GM06990 (cell line): ENCODE results near the gene KCTD11.
"Not testable (repeated sequence)": the region's sequence is repeated elsewhere in the genome, so short reads cannot be mapped to it uniquely, and the experiment has no call there.

ENCODE experiments used
- DNase-seq: peaks from one replicate; pipeline ENCODE4 v3.0.0-alpha.2; 2011; ENCODE audit not compliant: insufficient read length; ENCODE audit errors: extremely low read depth
- H3K27me3 ChIP-seq: replicated peaks from 2 replicates; pipeline ENCODE4 v1.6.0; 2011; ENCODE audit warnings: low read length; ENCODE audit not compliant: control insufficient read depth, insufficient read depth
- H3K36me3 ChIP-seq: 2 replicates; pipeline ENCODE4 v1.5.1; 2011; ENCODE audit warnings: low read length; ENCODE audit not compliant: control insufficient read depth, insufficient read depth
- H3K4me3 ChIP-seq: replicated peaks from 2 replicates; pipeline ENCODE4 v1.5.1; 2011; ENCODE audit warnings: low read depth, mild to moderate bottlenecking, control low read depth, low read length
- CTCF ChIP-seq: IDR thresholded peaks from 2 replicates; pipeline ENCODE4 v1.5.1; 2011; ENCODE audit warnings: low read length, control low read depth, mild to moderate bottlenecking, inconsistent platforms; ENCODE audit not compliant: insufficient read depth, poor library complexity, severe bottlenecking

KCTD11 gene

DNA sequence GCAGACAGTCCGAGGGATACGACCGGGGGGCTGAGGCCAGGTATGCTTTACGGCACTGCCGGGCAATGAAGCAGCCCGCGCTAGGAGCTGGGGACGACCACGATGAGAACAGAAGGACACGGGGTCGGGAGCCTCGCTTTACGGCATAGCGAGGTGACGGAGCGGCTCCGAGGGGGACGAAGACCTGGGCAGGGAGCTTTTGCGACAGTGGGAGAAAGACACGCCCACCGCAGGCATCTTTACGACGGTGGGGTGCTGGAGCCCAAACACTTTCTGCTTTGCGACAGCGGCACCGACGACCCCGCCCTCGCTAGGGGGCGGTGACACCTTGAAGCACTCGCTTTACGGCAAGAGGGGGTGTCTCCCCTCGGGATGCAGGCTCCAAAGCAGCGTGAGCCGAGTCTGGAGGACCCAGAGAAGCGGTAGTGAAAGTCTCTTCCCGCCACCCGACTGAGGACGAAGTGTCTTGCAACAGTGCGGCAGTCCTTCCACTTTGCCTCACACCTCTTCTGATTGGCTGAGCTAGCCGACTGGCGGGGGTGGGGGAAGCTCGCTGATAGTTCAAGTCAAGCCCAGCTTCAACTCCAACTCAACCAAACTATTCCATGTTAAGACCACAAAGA is 22.5 kb upstream of the KCTD11 start:
- H3K36me3 ChIP-seq: peaks cover 13% of the 10 kb centered on the region
- DNase-seq: peak; percentile 100
- no peak for TF ChIP-seq CTCF
- no peaks in the 10 kb centered on the region for H3K27me3 ChIP-seq
- H3K4me3 ChIP-seq: peak overlapping the region; percentile 81

- peaks cover 8% of the 10 kb centered on the region for H3K36me3 ChIP-seq
- peak overlapping the region; percentile 81 for H3K4me3 ChIP-seq
- H3K27me3 ChIP-seq: no peaks in the 10 kb centered on the region
- TF ChIP-seq CTCF: no peak
- peak; percentile 84 for DNase-seq
Observed at GRCh38 chr17:7329997-7330637, 21.8 kb upstream of the KCTD11 start.

GRCh38 chr17:7330638-7331015 is 21.3 kb upstream of the KCTD11 start:
- peaks cover 5% of the 10 kb centered on the region for H3K36me3 ChIP-seq
- TF ChIP-seq CTCF: no peak
- H3K4me3 ChIP-seq: peak overlapping the region; percentile 81
- no peak for DNase-seq
- no peaks in the 10 kb centered on the region for H3K27me3 ChIP-seq

GRCh38 chr17:7332111-7332510 is 19.9 kb upstream of the KCTD11 start:
- Histone ChIP-seq H3K27me3 (no peaks in the 10 kb centered on the region), H3K36me3 (no peaks in the 10 kb centered on the region), H3K4me3 (peak overlapping the region; percentile 22)
- TF ChIP-seq CTCF: no peak
- DNase-seq: no peak

DNA sequence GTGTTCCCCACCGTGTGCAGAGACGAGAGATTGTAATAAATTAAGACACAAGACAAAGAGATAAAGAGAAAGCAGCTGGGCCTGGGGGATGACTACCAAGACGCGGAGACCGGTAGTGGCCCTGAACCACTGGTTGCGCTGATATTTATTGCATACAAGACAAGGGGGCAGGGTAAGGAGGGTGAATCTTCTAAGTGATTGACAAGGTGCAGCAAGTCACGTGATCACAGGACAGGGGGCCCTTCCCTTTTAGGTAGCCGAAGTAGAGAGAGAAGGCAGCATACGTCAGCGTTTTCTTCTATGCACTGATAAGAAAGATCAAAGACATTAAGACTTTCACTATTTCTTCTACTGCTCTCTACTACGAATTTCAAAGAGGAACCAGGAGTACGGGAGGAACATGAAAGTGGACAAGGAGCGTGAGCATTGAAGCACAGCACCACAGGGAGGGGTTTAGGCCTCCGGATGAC is 19.3 kb upstream of the KCTD11 start:
- not testable (repeated sequence) for DNase-seq, H3K27me3 ChIP-seq, H3K36me3 ChIP-seq
- H3K4me3 ChIP-seq: peak overlapping the region; percentile 22

GRCh38 chr17:7334938-7335538 is 16.9 kb upstream of the KCTD11 start:
- Histone ChIP-seq H3K27me3 (no peaks in the 10 kb centered on the region), H3K4me3 (no peak overlapping the region), H3K36me3 (peaks cover 2% of the 10 kb centered on the region)
- TF ChIP-seq CTCF: no peak
- DNase-seq: no peak

- not testable (repeated sequence) for H3K27me3 ChIP-seq, H3K36me3 ChIP-seq, DNase-seq
- H3K4me3 ChIP-seq: peak overlapping the region; percentile 95
Observed at GRCh38 chr17:7335765-7336164, 16.2 kb upstream of the KCTD11 start.
